ENCODE measurements around the gene RNF41.
"Not testable (repeated sequence)": the region's sequence is repeated elsewhere in the genome, so short reads cannot be mapped to it uniquely, and the experiment has no call there.

Gene RNF41

GRCh38 chr12:56157201-56158028, 64.3 kb downstream of the RNF41 start:
- Histone ChIP-seq H3K27me3 (ENCODE audit: low read length) (no peaks in the 10 kb centered on the region), H3K9me3 (ENCODE audit: insufficient read depth, low read length) (no peaks in the 10 kb centered on the region), H3K4me2 (ENCODE audit: low read depth, low read length, poor library complexity, severe bottlenecking) (peak overlapping the region; percentile 78), H3K9me2 (replicated peaks; ENCODE audit: insufficient read depth, low read length) (no peaks in the 10 kb centered on the region), H3K36me3 (ENCODE audit: low read length) (no peaks in the 10 kb centered on the region), H3K27ac (ENCODE audit: low read depth, low read length) (peak overlapping the region; percentile 82), H3K9ac (ENCODE audit: low read length) (peak overlapping the region; percentile 89), H2AFZ (ENCODE audit: low read depth, low read length, severe bottlenecking) (peak overlapping the region; percentile 61), H3K4me3 (ENCODE audit: insufficient read depth, low read length, poor library complexity, severe bottlenecking) (peak overlapping the region; percentile 75), H3K79me2 (ENCODE audit: insufficient read depth, low read length) (peaks cover 28% of the 10 kb centered on the region), H3F3A (ENCODE audit: insufficient read depth) (peaks cover 28% of the 10 kb centered on the region), H4K20me1 (ENCODE audit: low read depth, low read length) (no peaks in the 10 kb centered on the region)
- TF ChIP-seq, protein P1, sequence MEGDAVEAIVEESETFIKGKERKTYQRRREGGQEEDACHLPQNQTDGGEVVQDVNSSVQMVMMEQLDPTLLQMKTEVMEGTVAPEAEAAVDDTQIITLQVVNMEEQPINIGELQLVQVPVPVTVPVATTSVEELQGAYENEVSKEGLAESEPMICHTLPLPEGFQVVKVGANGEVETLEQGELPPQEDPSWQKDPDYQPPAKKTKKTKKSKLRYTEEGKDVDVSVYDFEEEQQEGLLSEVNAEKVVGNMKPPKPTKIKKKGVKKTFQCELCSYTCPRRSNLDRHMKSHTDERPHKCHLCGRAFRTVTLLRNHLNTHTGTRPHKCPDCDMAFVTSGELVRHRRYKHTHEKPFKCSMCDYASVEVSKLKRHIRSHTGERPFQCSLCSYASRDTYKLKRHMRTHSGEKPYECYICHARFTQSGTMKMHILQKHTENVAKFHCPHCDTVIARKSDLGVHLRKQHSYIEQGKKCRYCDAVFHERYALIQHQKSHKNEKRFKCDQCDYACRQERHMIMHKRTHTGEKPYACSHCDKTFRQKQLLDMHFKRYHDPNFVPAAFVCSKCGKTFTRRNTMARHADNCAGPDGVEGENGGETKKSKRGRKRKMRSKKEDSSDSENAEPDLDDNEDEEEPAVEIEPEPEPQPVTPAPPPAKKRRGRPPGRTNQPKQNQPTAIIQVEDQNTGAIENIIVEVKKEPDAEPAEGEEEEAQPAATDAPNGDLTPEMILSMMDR (IDR thresholded peaks at IDR 0.05; ENCODE audit: insufficient read depth, low read length, poor library complexity, severe bottlenecking), result peak; percentile 42
- no peak for TF ChIP-seq EZH2phosphoT487 (conservative IDR thresholded peaks at IDR 0.05; ENCODE audit: low read length)

- H3K79me2 ChIP-seq (ENCODE audit: insufficient read depth, low read length), result peaks cover 28% of the 10 kb centered on the region
- peaks cover 29% of the 10 kb centered on the region for H3F3A ChIP-seq (ENCODE audit: insufficient read depth)
- peak overlapping the region; percentile 61 for H2AFZ ChIP-seq (ENCODE audit: low read depth, low read length, severe bottlenecking)
- not testable (repeated sequence) for H3K9me3 ChIP-seq (ENCODE audit: insufficient read depth, low read length); H3K36me3 ChIP-seq (ENCODE audit: low read length); H3K9me2 ChIP-seq (replicated peaks; ENCODE audit: insufficient read depth, low read length); H4K20me1 ChIP-seq (ENCODE audit: low read depth, low read length); H3K27me3 ChIP-seq (ENCODE audit: low read length)
- H3K4me2 ChIP-seq (ENCODE audit: low read depth, low read length, poor library complexity, severe bottlenecking), result peak overlapping the region; percentile 78
- H3K27ac ChIP-seq (ENCODE audit: low read depth, low read length), result peak overlapping the region; percentile 82; the same call in 1 of the 2 replicates
- H3K4me3 ChIP-seq (ENCODE audit: insufficient read depth, low read length, poor library complexity, severe bottlenecking), result peak overlapping the region; percentile 75
- H3K9ac ChIP-seq (ENCODE audit: low read length), result peak overlapping the region; percentile 89
These were observed 65.1 kb downstream of the RNF41 start for GRCh38 chr12:56156464-56157200.

- Histone ChIP-seq H2AFZ (ENCODE audit: low read depth, low read length, severe bottlenecking) (no peak overlapping the region), H3K27me3 (ENCODE audit: low read length) (no peaks in the 10 kb centered on the region), H3K79me2 (ENCODE audit: insufficient read depth, low read length) (peaks cover 28% of the 10 kb centered on the region), H3K27ac (ENCODE audit: low read depth, low read length) (no peak overlapping the region), H3K9me3 (ENCODE audit: insufficient read depth, low read length) (no peaks in the 10 kb centered on the region), H3K4me2 (ENCODE audit: low read depth, low read length, poor library complexity, severe bottlenecking) (no peak overlapping the region), H4K20me1 (ENCODE audit: low read depth, low read length) (no peaks in the 10 kb centered on the region), H3K36me3 (ENCODE audit: low read length) (no peaks in the 10 kb centered on the region), H3F3A (ENCODE audit: insufficient read depth) (peaks cover 30% of the 10 kb centered on the region), H3K4me3 (ENCODE audit: insufficient read depth, low read length, poor library complexity, severe bottlenecking) (no peak overlapping the region), H3K9me2 (replicated peaks; ENCODE audit: insufficient read depth, low read length) (no peaks in the 10 kb centered on the region), H3K9ac (ENCODE audit: low read length) (no peak overlapping the region)
- no peak for TF ChIP-seq EZH2phosphoT487 (conservative IDR thresholded peaks at IDR 0.05; ENCODE audit: low read length)
- TF ChIP-seq, protein P1 (IDR thresholded peaks at IDR 0.05; ENCODE audit: insufficient read depth, low read length, poor library complexity, severe bottlenecking), result no peak
These were observed 66.4 kb downstream of the RNF41 start for GRCh38 chr12:56155256-56155845.

All from SU-DHL-6 (cell line).